K562 (cell line): ENCODE data around the gene GPX5. TPM values are rescaled to one million over a fixed set of nuclear protein-coding genes. Genes with fewer than 3 reads are reported as not detected.

Experiments used
- COPS2 ChIP-seq: fragments of 450-650 bp; conservative IDR thresholded peaks from 2 replicates; pipeline ENCODE4 v1.6.1; 2016; ENCODE audit warnings: mild to moderate bottlenecking, moderate library complexity
- EP400 ChIP-seq: fragments of 450-650 bp; IDR thresholded peaks from 2 replicates; pipeline ENCODE4 v1.6.1; 2017; ENCODE audit warnings: antibody characterized with exemption, mild to moderate bottlenecking, moderate library complexity
- FOXK1 ChIP-seq: sonication (generic); formaldehyde crosslinking; IDR thresholded peaks from 2 replicates; pipeline ENCODE4 v1.8.0; 2022; ENCODE audit warnings: missing genetic modification reagents, mild to moderate bottlenecking, borderline replicate concordance
- FOXM1 ChIP-seq, 2 experiments: fragments of 450-650 bp in 1 of 2; sonication (generic) in 1 of 2; formaldehyde crosslinking in 1 of 2; IDR thresholded peaks; 2 replicates each; pipeline versions ENCODE4 v1.6.1 to v1.9.0; 2017 to 2022; ENCODE audit warnings: low read depth in 2 of 2, mild to moderate bottlenecking in 2 of 2, missing genetic modification reagents in 1 of 2, moderate library complexity in 1 of 2
- HNRNPL ChIP-seq: fragments of 200-400 bp; formaldehyde crosslinking; IDR thresholded peaks from 2 replicates; pipeline ENCODE4 v1.6.1; 2017; ENCODE audit warnings: low read depth, mild to moderate bottlenecking, low read length
- JUNB ChIP-seq: fragments of 450-650 bp; formaldehyde crosslinking; conservative IDR thresholded peaks from 2 replicates; pipeline ENCODE4 v1.4.0; 2020; ENCODE audit warnings: mild to moderate bottlenecking
- KDM1A ChIP-seq, 2 experiments: fragments of 450-650 bp; IDR thresholded peaks; 2 replicates each; pipeline ENCODE4 v1.6.1; 2016; ENCODE audit warnings: mild to moderate bottlenecking in 2 of 2
- KDM4B ChIP-seq, 2 experiments: fragments of 450-650 bp in 1 of 2; sonication (generic) in 1 of 2; IDR thresholded peaks; 2 replicates each; pipeline ENCODE4 v1.6.1; 2016 to 2017; ENCODE audit warnings: borderline replicate concordance in 2 of 2, antibody characterized with exemption in 1 of 2, low read depth in 1 of 2, mild to moderate bottlenecking in 1 of 2
- NR1H2 ChIP-seq: sonication (generic); formaldehyde crosslinking; IDR thresholded peaks from 2 replicates; pipeline ENCODE4 v1.4.0; 2020; ENCODE audit warnings: mild to moderate bottlenecking, missing genetic modification reagents
- RBM39 ChIP-seq: fragments of 200-400 bp; formaldehyde crosslinking; optimal IDR thresholded peaks from 2 replicates; pipeline ENCODE3; 2018; ENCODE audit warnings: low read depth, low read length
- SP1 ChIP-seq: sonication (generic); formaldehyde crosslinking; IDR thresholded peaks from 2 replicates; pipeline ENCODE4 v1.8.1; 2022; ENCODE audit warnings: mild to moderate bottlenecking, missing genetic modification reagents
- SRSF9 ChIP-seq: fragments of 200-400 bp; formaldehyde crosslinking; IDR thresholded peaks from 2 replicates; pipeline ENCODE4 v1.6.1; 2017; ENCODE audit warnings: low read depth, low read length, borderline replicate concordance
- ZBTB11 ChIP-seq, 3 experiments: fragments of 200-800 bp in 1 of 3; fragments of 250-450 bp in 1 of 3; fragments of 450-650 bp in 1 of 3; sonication (Bioruptor Pico) in 1 of 3; sonication (Bioruptor generic) in 1 of 3; formaldehyde crosslinking in 1 of 3; IDR thresholded peaks; 2 replicates each; pipeline versions ENCODE4 v1.6.1 to v1.8.0; 2016 to 2022; ENCODE audit warnings: mild to moderate bottlenecking in 2 of 3, missing genetic modification characterization in 2 of 3, missing compliant biosample characterization in 1 of 3, moderate library complexity in 1 of 3
- ZNF217 ChIP-seq: sonication (generic); formaldehyde crosslinking; IDR thresholded peaks from 2 replicates; pipeline ENCODE4 v1.8.0; 2022; ENCODE audit warnings: mild to moderate bottlenecking, missing genetic modification reagents
- ZNF316 ChIP-seq: fragments of 450-650 bp; IDR thresholded peaks from 2 replicates; pipeline ENCODE4 v1.6.1; 2016
- ZSCAN29 ChIP-seq: fragments of 450-650 bp; IDR thresholded peaks from 2 replicates; pipeline ENCODE4 v1.6.1; 2017
- polyA plus RNA-seq, 8 experiments: library from polyadenylated mRNA; depleted of rRNA in 4 of 8; stranded (reverse) in 5 of 8; unstranded in 3 of 8; fragments of >200 nt; fragmentation: Nextera tagmentation in 2 of 8; fragmentation: Illumina TruSeq in 1 of 8; extraction: Ambion mirVana in 2 of 8; extraction: Trizol in 1 of 8; gene quantifications; 2 replicates each; pipeline versions ENCODE4 v1.2.1 to v1.2.3, GENCODE V29; 2011 to 2014; ENCODE audit warnings: inconsistent platforms in 1 of 8, missing spikeins in 1 of 8
- total RNA-seq, 7 experiments: library from RNA; depleted of rRNA in 6 of 7; stranded (reverse); fragments of >200 nt in 6 of 7; fragmentation: Illumina TruSeq in 2 of 7; extraction: Trizol in 2 of 7; gene quantifications; 2 replicates each; pipeline versions ENCODE4 v1.2.1 to v1.2.3, GENCODE V29; 2011 to 2021; ENCODE audit warnings: low replicate concordance in 1 of 7
- TF ChIP-seq, protein P1 (sequence below): sonication (generic); formaldehyde crosslinking; IDR thresholded peaks from 2 replicates; pipeline ENCODE4 v1.8.0; 2022; ENCODE audit warnings: missing genetic modification reagents, mild to moderate bottlenecking, moderate library complexity, borderline replicate concordance
- TF ChIP-seq, protein P2 (sequence below): fragments of 250-450 bp; sonication (Bioruptor Pico); IDR thresholded peaks from 2 replicates; pipeline ENCODE4 v1.4.0; 2020

The GPX5 gene
- total and polyA plus RNA-seq, 9 of the 15 experiments (the other 6 are each of a cell fraction or from before 2014, with no cell fraction given) = 0.07 to 0.18 (median 0.15) TPM; not detected in 6

DNA sequence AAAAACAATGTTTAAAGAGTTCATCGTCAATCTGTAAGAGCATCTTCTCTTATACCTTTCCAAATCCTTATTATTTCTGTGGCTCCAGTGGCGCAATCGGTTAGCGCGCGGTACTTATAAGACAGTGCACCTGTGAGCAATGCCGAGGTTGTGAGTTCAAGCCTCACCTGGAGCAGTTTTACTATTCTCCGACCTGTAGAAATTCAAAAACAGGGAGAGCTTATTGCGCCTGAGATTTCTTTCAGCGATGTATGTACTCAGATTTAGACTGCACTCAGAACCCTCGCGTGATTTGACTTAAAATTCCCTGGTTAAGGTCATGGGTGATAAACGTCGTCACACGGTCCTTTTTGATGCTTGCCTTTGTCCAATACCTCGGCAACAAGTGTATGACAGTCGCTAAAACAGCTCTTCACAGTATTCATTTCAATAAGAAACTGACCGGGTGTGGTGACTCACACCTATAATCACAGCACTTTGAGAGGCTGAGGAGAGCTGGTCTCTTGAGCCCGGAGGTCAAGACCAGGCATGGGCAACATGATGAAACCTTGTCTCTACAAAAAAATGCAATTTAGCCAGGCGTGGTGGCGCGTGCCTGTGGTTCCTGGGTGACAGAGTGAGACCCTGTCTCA, 11.9 kb downstream of the GPX5 start (continued):
- TF ChIP-seq RBM39 (no peak), SRSF9 (no peak), ZNF316 (no peak), SP1 (CRISPR knock-in tag) (0 out of 2 replicates have a peak, but pooled peaks have one; percentile 15), COPS2 (no peak), ZBTB11 (CRISPR knock-in tag; IDR thresholded peaks at IDR 0.05) (no peak), ZSCAN29 (no peak), FOXK1 (CRISPR knock-in tag) (no peak), JUNB (0 out of 2 replicates have a peak, but pooled peaks have one; percentile 18), HNRNPL (no peak), ZNF217 (CRISPR knock-in tag) (no peak), KDM1A (IDR thresholded peaks at IDR 0.05) (peak; percentile 82 to 89; a peak in 3 of 4 replicates), EP400 (no peak), NR1H2 (no peak), KDM4B (IDR thresholded peaks at IDR 0.05; ENCODE audit: borderline replicate concordance in 2 of 2, low read depth in 1 of 2) (no peak), FOXM1 (IDR thresholded peaks at IDR 0.05; ENCODE audit: low read depth) (no peak), FOXM1 (CRISPR knock-in tag; IDR thresholded peaks at IDR 0.05; ENCODE audit: low read depth) (no peak)
- TF ChIP-seq, protein P1, sequence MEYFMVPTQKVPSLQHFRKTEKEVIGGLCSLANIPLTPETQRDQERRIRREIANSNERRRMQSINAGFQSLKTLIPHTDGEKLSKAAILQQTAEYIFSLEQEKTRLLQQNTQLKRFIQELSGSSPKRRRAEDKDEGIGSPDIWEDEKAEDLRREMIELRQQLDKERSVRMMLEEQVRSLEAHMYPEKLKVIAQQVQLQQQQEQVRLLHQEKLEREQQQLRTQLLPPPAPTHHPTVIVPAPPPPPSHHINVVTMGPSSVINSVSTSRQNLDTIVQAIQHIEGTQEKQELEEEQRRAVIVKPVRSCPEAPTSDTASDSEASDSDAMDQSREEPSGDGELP (CRISPR knock-in tag) = no peak
- TF ChIP-seq, protein P2, sequence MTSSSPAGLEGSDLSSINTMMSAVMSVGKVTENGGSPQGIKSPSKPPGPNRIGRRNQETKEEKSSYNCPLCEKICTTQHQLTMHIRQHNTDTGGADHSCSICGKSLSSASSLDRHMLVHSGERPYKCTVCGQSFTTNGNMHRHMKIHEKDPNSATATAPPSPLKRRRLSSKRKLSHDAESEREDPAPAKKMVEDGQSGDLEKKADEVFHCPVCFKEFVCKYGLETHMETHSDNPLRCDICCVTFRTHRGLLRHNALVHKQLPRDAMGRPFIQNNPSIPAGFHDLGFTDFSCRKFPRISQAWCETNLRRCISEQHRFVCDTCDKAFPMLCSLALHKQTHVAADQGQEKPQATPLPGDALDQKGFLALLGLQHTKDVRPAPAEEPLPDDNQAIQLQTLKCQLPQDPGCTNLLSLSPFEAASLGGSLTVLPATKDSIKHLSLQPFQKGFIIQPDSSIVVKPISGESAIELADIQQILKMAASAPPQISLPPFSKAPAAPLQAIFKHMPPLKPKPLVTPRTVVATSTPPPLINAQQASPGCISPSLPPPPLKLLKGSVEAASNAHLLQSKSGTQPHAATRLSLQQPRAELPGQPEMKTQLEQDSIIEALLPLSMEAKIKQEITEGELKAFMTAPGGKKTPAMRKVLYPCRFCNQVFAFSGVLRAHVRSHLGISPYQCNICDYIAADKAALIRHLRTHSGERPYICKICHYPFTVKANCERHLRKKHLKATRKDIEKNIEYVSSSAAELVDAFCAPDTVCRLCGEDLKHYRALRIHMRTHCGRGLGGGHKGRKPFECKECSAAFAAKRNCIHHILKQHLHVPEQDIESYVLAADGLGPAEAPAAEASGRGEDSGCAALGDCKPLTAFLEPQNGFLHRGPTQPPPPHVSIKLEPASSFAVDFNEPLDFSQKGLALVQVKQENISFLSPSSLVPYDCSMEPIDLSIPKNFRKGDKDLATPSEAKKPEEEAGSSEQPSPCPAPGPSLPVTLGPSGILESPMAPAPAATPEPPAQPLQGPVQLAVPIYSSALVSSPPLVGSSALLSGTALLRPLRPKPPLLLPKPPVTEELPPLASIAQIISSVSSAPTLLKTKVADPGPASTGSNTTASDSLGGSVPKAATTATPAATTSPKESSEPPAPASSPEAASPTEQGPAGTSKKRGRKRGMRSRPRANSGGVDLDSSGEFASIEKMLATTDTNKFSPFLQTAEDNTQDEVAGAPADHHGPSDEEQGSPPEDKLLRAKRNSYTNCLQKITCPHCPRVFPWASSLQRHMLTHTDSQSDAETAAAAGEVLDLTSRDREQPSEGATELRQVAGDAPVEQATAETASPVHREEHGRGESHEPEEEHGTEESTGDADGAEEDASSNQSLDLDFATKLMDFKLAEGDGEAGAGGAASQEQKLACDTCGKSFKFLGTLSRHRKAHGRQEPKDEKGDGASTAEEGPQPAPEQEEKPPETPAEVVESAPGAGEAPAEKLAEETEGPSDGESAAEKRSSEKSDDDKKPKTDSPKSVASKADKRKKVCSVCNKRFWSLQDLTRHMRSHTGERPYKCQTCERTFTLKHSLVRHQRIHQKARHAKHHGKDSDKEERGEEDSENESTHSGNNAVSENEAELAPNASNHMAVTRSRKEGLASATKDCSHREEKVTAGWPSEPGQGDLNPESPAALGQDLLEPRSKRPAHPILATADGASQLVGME = no peak
